ENCODE results near the gene BICC1. TPM values are rescaled to one million over a fixed set of nuclear protein-coding genes. Genes with fewer than 3 reads are reported as not detected.

BICC1 gene
- total RNA-seq, 4 donors from 2014 or later = 28.8 to 39.0 (median 30.5) TPM

GRCh38 chr10:58837826-58838225 is 325.2 kb downstream of the BICC1 start:
- no peak for DNase-seq (ENCODE audit: low spot score in 2 of 2)
- Histone ChIP-seq H3K9me3 (no peaks in the 10 kb centered on the region), H3K36me3 (no peaks in the 10 kb centered on the region), H3K27me3 (no peaks in the 10 kb centered on the region), H3K27ac (no peak overlapping the region), H3K4me3 (no peak overlapping the region), H3K4me1 (peaks cover 0 to 20% (median 2%) of the 10 kb centered on the region in 4 donors)
- WGBS, 2 donors = 90 to 92% methylated on average over 2 of the region's 2 CpGs
- no peak for TF ChIP-seq EP300 (IDR thresholded peaks at IDR 0.05)
- no peak for TF ChIP-seq POLR2A (IDR thresholded peaks at IDR 0.05)
- no peak for TF ChIP-seq CTCF (IDR thresholded peaks at IDR 0.05)

- Histone ChIP-seq H3K27me3 (no peaks in the 10 kb centered on the region), H3K27ac (no peak overlapping the region), H3K4me3 (no peak overlapping the region), H3K4me1 (peaks cover 0 to 12% (median 0%) of the 10 kb centered on the region in 4 donors), H3K36me3 (no peaks in the 10 kb centered on the region), H3K9me3 (no peaks in the 10 kb centered on the region)
- no peak for TF ChIP-seq EP300 (IDR thresholded peaks at IDR 0.05)
- TF ChIP-seq CTCF (IDR thresholded peaks at IDR 0.05) = no peak
- no peak for TF ChIP-seq POLR2A (IDR thresholded peaks at IDR 0.05)
- WGBS, 2 donors = 78 to 83% methylated on average over 1 of the region's 1 CpG
- no peak for DNase-seq (ENCODE audit: low spot score in 2 of 2)
Observed at GRCh38 chr10:58838561-58839208, 326.0 kb downstream of the BICC1 start.

GRCh38 chr10:58839771-58840170 is 327.1 kb downstream of the BICC1 start:
- H3K4me3 ChIP-seq = no peak overlapping the region
- no peak overlapping the region for H3K27ac ChIP-seq
- no peaks in the 10 kb centered on the region for H3K36me3 ChIP-seq
- H3K4me1 ChIP-seq = peaks cover 0 to under 1% (median 0%) of the 10 kb centered on the region in 4 donors
- TF ChIP-seq CTCF (IDR thresholded peaks at IDR 0.05) = no peak
- no peak for DNase-seq (ENCODE audit: low spot score in 2 of 2)
- no peaks in the 10 kb centered on the region for H3K27me3 ChIP-seq
- H3K9me3 ChIP-seq = no peaks in the 10 kb centered on the region

- Histone ChIP-seq H3K27ac (no peak overlapping the region), H3K9me3 (no peaks in the 10 kb centered on the region), H3K27me3 (no peaks in the 10 kb centered on the region), H3K4me1 (no peaks in the 10 kb centered on the region), H3K36me3 (no peaks in the 10 kb centered on the region), H3K4me3 (no peak overlapping the region)
- WGBS, 2 donors = 93 to 96% methylated on average over 1 of the region's 1 CpG
- TF ChIP-seq POLR2A (IDR thresholded peaks at IDR 0.05) (no peak), CTCF (IDR thresholded peaks at IDR 0.05) (no peak), EP300 (IDR thresholded peaks at IDR 0.05) (no peak)
- DNase-seq (ENCODE audit: low spot score in 2 of 2) = no peak
Observed at GRCh38 chr10:58840840-58841435, 328.3 kb downstream of the BICC1 start.

- Histone ChIP-seq H3K36me3 (no peaks in the 10 kb centered on the region), H3K4me3 (no peak overlapping the region), H3K4me1 (no peaks in the 10 kb centered on the region), H3K9me3 (no peaks in the 10 kb centered on the region), H3K27ac (no peak overlapping the region), H3K27me3 (no peaks in the 10 kb centered on the region)
- TF ChIP-seq POLR2A (IDR thresholded peaks at IDR 0.05) (no peak), CTCF (IDR thresholded peaks at IDR 0.05) (no peak), EP300 (IDR thresholded peaks at IDR 0.05) (no peak)
- 94 to 95% methylated on average over 4 of the region's 4 CpGs for WGBS, 2 donors
- no peak for DNase-seq (ENCODE audit: low spot score in 2 of 2)
Observed at GRCh38 chr10:58842860-58843376, 330.2 kb downstream of the BICC1 start.
